A549 treated with Mapracorat at 1 μM for 4 hours (cell line): ENCODE measurements around the gene CCDC81. TPM values are rescaled to one million over a fixed set of nuclear protein-coding genes. Genes with fewer than 3 reads are reported as not detected.

Experiments used
- total RNA-seq: library from RNA; stranded (reverse); fragments of 200-300 nt; extraction: Qiagen RNA extraction; gene quantifications from 5 replicates; pipeline ENCODE4 v1.2.3, GENCODE V29; 2022

The CCDC81 gene
- total RNA-seq, result 0.09 to 0.34 TPM (median 0.28 TPM) in 5 replicates

GRCh38 chr11:86374586-86374985, at the start of gene CCDC81:
CCDC81 (plus strand) TSS chr11:86374887; CDS start chr11:86375164, 277 bp downstream.

Other genes starting within 250 kb of the CCDC81 start
- gene EED, start 130.1 kb upstream of the CCDC81 start, total RNA-seq, result 22.8 to 28.5 TPM (median 25.5 TPM) in 5 replicates
- gene HIKESHI, start 72.6 kb upstream of the CCDC81 start, total RNA-seq, result 36.0 to 39.1 TPM (median 37.2 TPM) in 5 replicates